ENCODE measurements around the gene LEKR1.
"Not testable (repeated sequence)": the region's sequence is repeated elsewhere in the genome, so short reads cannot be mapped to it uniquely, and the experiment has no call there.

The LEKR1 gene

GRCh38 chr3:156837115-156837514, 11.0 kb downstream of the LEKR1 start:
- no peak for DNase-seq (ENCODE audit: low spot score)

- no peak for DNase-seq (ENCODE audit: low spot score)
Measured at GRCh38 chr3:156838035-156838434, 11.9 kb downstream of the LEKR1 start.

GRCh38 chr3:156840826-156841689, 14.9 kb downstream of the LEKR1 start:
- no peak for DNase-seq (ENCODE audit: low spot score)

GRCh38 chr3:156843071-156843808, 17.1 kb downstream of the LEKR1 start:
- no peak for DNase-seq (ENCODE audit: low spot score)

- no peak for DNase-seq (ENCODE audit: low spot score)
Measured at GRCh38 chr3:156847752-156848448, 21.7 kb downstream of the LEKR1 start.

GRCh38 chr3:156859578-156859977, 33.4 kb downstream of the LEKR1 start:
- DNase-seq (ENCODE audit: low spot score): no peak

GRCh38 chr3:156860873-156861272, 34.7 kb downstream of the LEKR1 start:
- no peak for DNase-seq (ENCODE audit: low spot score)

GRCh38 chr3:156862338-156862737, 36.2 kb downstream of the LEKR1 start:
- DNase-seq (ENCODE audit: low spot score): no peak

GRCh38 chr3:156865732-156866131, 39.6 kb downstream of the LEKR1 start:
- DNase-seq (ENCODE audit: low spot score): no peak

- no peak for DNase-seq (ENCODE audit: low spot score)
Measured at GRCh38 chr3:156867174-156867573, 41.0 kb downstream of the LEKR1 start.

GRCh38 chr3:156867920-156868319, 41.8 kb downstream of the LEKR1 start:
- DNase-seq (ENCODE audit: low spot score): no peak

GRCh38 chr3:156873906-156874305, 47.8 kb downstream of the LEKR1 start:
- no peak for DNase-seq (ENCODE audit: low spot score)

- not testable (repeated sequence) for DNase-seq (ENCODE audit: low spot score)
Measured at GRCh38 chr3:156879491-156879890, 53.3 kb downstream of the LEKR1 start.

GRCh38 chr3:156885761-156886160, 59.6 kb downstream of the LEKR1 start:
- no peak for DNase-seq (ENCODE audit: low spot score)

- DNase-seq (ENCODE audit: low spot score): no peak
Measured at GRCh38 chr3:156888176-156888575, 62.0 kb downstream of the LEKR1 start.

GRCh38 chr3:156888576-156888975, 62.4 kb downstream of the LEKR1 start:
- DNase-seq (ENCODE audit: low spot score): no peak

- DNase-seq (ENCODE audit: low spot score): no peak
Measured at GRCh38 chr3:156892701-156893100, 66.5 kb downstream of the LEKR1 start.

GRCh38 chr3:156895374-156895773, 69.2 kb downstream of the LEKR1 start:
- DNase-seq (ENCODE audit: low spot score): not testable (repeated sequence)

- DNase-seq (ENCODE audit: low spot score): not testable (repeated sequence)
Measured at GRCh38 chr3:156897851-156898250, 71.7 kb downstream of the LEKR1 start.

GRCh38 chr3:156898296-156898880, 72.2 kb downstream of the LEKR1 start:
- no peak for DNase-seq (ENCODE audit: low spot score)

GRCh38 chr3:156899951-156900350, 73.8 kb downstream of the LEKR1 start:
- DNase-seq (ENCODE audit: low spot score): no peak

- DNase-seq (ENCODE audit: low spot score): no peak
Measured at GRCh38 chr3:156902916-156903315, 76.8 kb downstream of the LEKR1 start.
